Measurements from ENCODE around the gene ODAD3.

DNA sequence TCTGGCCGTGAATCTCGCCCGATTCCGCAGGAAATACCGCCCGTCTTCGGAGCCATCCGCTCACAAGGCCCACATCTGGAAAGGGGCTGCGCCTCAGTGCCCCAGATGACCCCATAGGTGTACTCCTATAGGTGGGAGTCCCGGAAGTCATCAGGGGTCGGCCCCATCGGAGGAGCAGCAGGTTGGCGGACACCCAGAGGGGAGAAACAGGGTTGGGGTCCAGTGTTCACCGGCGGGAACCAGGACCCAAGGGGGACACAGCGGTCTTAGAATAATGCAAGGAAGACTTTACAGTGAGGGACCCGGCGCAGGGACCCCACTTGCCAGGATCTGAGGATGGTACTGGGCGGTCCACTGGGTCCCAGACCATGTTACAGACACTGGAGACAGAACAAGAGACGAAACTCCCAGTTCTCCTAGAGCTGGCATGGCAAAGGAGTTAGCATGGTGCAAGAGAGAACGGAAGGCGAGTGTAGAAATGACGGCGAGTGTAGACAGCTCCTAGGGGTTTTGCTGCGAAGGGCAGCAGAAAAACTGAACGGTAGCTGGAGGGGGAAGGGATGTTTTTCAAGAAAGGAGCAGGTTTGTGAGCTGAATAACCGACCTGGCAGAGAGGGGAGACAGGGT is 11.6 kb downstream of the ODAD3 start:
- TF ChIP-seq ZNF274 (IDR thresholded peaks at IDR 0.05; ENCODE audit: low read depth, low read length) (no peak), POLR2A (IDR thresholded peaks at IDR 0.05; ENCODE audit: borderline replicate concordance, extremely low read depth, insufficient read depth, insufficient read length) (no peak), EZH2 (IDR thresholded peaks at IDR 0.05) (no peak), YY1 (IDR thresholded peaks at IDR 0.05; ENCODE audit: extremely low read depth, insufficient replicate concordance, low read depth, low read length) (no peak)
- TF ChIP-seq, protein P1, sequence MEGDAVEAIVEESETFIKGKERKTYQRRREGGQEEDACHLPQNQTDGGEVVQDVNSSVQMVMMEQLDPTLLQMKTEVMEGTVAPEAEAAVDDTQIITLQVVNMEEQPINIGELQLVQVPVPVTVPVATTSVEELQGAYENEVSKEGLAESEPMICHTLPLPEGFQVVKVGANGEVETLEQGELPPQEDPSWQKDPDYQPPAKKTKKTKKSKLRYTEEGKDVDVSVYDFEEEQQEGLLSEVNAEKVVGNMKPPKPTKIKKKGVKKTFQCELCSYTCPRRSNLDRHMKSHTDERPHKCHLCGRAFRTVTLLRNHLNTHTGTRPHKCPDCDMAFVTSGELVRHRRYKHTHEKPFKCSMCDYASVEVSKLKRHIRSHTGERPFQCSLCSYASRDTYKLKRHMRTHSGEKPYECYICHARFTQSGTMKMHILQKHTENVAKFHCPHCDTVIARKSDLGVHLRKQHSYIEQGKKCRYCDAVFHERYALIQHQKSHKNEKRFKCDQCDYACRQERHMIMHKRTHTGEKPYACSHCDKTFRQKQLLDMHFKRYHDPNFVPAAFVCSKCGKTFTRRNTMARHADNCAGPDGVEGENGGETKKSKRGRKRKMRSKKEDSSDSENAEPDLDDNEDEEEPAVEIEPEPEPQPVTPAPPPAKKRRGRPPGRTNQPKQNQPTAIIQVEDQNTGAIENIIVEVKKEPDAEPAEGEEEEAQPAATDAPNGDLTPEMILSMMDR (IDR thresholded peaks at IDR 0.05 in 2 of 3, conservative IDR thresholded peaks at IDR 0.05 in 1 of 3; ENCODE audit: borderline replicate concordance in 1 of 3, insufficient read depth in 1 of 3, low read depth in 2 of 3, low read length in 2 of 3) = no peak
